ENCODE measurements around the gene EMP3. TPM values are rescaled to one million over a fixed set of nuclear protein-coding genes. Genes with fewer than 3 reads are reported as not detected.
"Not testable (repeated sequence)": the region's sequence is repeated elsewhere in the genome, so short reads cannot be mapped to it uniquely, and the experiment has no call there.

EMP3 gene
- total RNA-seq, 1 donor from 2014 or later, result 1.2 TPM

DNA sequence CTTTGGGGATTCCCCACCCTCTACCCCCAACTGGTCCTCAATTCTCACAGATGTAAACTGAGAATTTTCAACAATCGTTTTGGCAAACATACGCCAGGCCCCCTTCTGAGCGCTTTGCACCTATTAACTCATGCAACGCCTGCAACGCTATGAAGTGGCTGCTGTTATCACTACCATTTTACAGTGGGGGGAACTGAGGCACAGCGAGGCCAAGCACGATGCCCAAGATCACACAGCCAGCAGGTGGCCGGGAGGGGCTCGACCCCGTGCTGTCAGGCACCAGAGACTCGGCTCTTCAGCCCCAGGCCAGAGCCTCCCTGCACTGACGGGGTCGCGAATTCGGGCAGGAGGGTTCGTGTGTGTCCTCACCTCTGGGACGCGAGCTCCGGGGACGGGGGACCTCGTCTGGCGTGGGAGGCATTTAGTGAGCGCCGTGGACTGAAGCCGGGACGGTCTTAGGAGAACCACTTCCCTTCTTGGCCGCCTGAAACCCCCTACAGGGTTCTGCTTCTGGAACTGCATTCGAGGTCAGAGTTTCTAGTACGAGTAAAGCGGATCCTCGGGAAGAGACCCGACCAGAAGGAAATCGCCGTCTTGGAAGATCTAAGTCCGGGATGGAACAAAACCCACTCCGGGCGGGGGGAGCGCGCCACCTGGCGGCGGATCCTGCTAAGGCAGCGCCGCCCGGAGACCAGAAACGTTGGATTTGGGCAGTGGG is 34.4 kb upstream of the EMP3 start:
- H2AFZ ChIP-seq (replicated peaks), result peak overlapping the region; percentile 93
- no peak overlapping the region for H3K27ac ChIP-seq

GRCh38 chr19:48291489-48291815 is 33.9 kb upstream of the EMP3 start:
- not testable (repeated sequence) for DNase-seq (ENCODE audit: low spot score); H3K27me3 ChIP-seq; H2AFZ ChIP-seq (replicated peaks); H3K27me3 Mint-ChIP-seq (ENCODE audit: insufficient read depth, low read depth); H3K4me3 ChIP-seq; H3K4me1 ChIP-seq; H4K20me1 ChIP-seq (ENCODE audit: low read depth); H3K36me3 ChIP-seq; H3K9me3 Mint-ChIP-seq; H3K9me3 ChIP-seq (ENCODE audit: low read depth); H3K9ac ChIP-seq; H3K27ac Mint-ChIP-seq; H3K79me2 ChIP-seq (ENCODE audit: low read depth); H3K27ac ChIP-seq
- Mint-ChIP-seq H3K4me3 (peak overlapping the region; percentile 86), H3K4me1 (peaks cover 13% of the 10 kb centered on the region), H3K36me3 (peaks cover 17% of the 10 kb centered on the region)
- Histone ChIP-seq H3F3A (ENCODE audit: low read depth) (peaks cover 25% of the 10 kb centered on the region), H3K4me2 (peak overlapping the region; percentile 89)

More for the DNA sequence above, 34.4 kb upstream of the EMP3 start:
- Histone ChIP-seq H3K36me3 (peaks cover 7% of the 10 kb centered on the region), H4K20me1 (ENCODE audit: low read depth) (no peaks in the 10 kb centered on the region), H3K4me3 (peak overlapping the region; percentile 59), H3K79me2 (ENCODE audit: low read depth) (no peaks in the 10 kb centered on the region), H3K4me2 (peak overlapping the region; percentile 89), H3F3A (ENCODE audit: low read depth) (peaks cover 25% of the 10 kb centered on the region), H3K27me3 (peaks cover 6% of the 10 kb centered on the region), H3K9me3 (ENCODE audit: low read depth) (no peaks in the 10 kb centered on the region), H3K4me1 (peaks cover 8% of the 10 kb centered on the region), H3K9ac (no peak overlapping the region)
- H3K27me3 Mint-ChIP-seq (ENCODE audit: insufficient read depth, low read depth), result peaks cover 2% of the 10 kb centered on the region
- H3K27ac Mint-ChIP-seq, result no peak overlapping the region
- peaks cover 5% of the 10 kb centered on the region for H3K9me3 Mint-ChIP-seq
- H3K4me1 Mint-ChIP-seq, result peaks cover 11% of the 10 kb centered on the region
- DNase-seq (ENCODE audit: low spot score), result peak; percentile 88
- peak overlapping the region; percentile 86 for H3K4me3 Mint-ChIP-seq
- peak; percentile 95 for TF ChIP-seq CTCF (IDR thresholded peaks at IDR 0.05)
- TF ChIP-seq EZH2 (IDR thresholded peaks at IDR 0.05), result no peak
- TF ChIP-seq EZH2phosphoT487 (IDR thresholded peaks at IDR 0.05), result no peak
- peaks cover 22% of the 10 kb centered on the region for H3K36me3 Mint-ChIP-seq

GRCh38 chr19:48292798-48293197 is 32.6 kb upstream of the EMP3 start:
- Histone ChIP-seq H3K9me3 (ENCODE audit: low read depth) (no peaks in the 10 kb centered on the region), H3K9ac (no peak overlapping the region), H3K27me3 (peaks cover 6% of the 10 kb centered on the region), H4K20me1 (ENCODE audit: low read depth) (no peaks in the 10 kb centered on the region), H2AFZ (replicated peaks) (no peak overlapping the region), H3F3A (ENCODE audit: low read depth) (peaks cover 25% of the 10 kb centered on the region), H3K4me3 (no peak overlapping the region), H3K36me3 (no peaks in the 10 kb centered on the region), H3K4me2 (no peak overlapping the region), H3K79me2 (ENCODE audit: low read depth) (no peaks in the 10 kb centered on the region), H3K27ac (no peak overlapping the region), H3K4me1 (peaks cover 8% of the 10 kb centered on the region)
- TF ChIP-seq EZH2phosphoT487 (IDR thresholded peaks at IDR 0.05), result no peak
- TF ChIP-seq EZH2 (IDR thresholded peaks at IDR 0.05), result no peak
- peaks cover 15% of the 10 kb centered on the region for H3K4me1 Mint-ChIP-seq
- H3K27me3 Mint-ChIP-seq (ENCODE audit: insufficient read depth, low read depth), result peaks cover 6% of the 10 kb centered on the region
- no peaks in the 10 kb centered on the region for H3K9me3 Mint-ChIP-seq
- no peak for DNase-seq (ENCODE audit: low spot score)
- peaks cover 8% of the 10 kb centered on the region for H3K36me3 Mint-ChIP-seq
- no peak overlapping the region for H3K27ac Mint-ChIP-seq
- H3K4me3 Mint-ChIP-seq, result no peak overlapping the region

- Mint-ChIP-seq H3K27me3 (ENCODE audit: insufficient read depth, low read depth) (peaks cover 6% of the 10 kb centered on the region), H3K36me3 (no peaks in the 10 kb centered on the region), H3K9me3 (no peaks in the 10 kb centered on the region), H3K27ac (no peak overlapping the region), H3K4me1 (peaks cover 9% of the 10 kb centered on the region), H3K4me3 (no peak overlapping the region)
- Histone ChIP-seq H3K27ac (no peak overlapping the region), H3K9me3 (ENCODE audit: low read depth) (no peaks in the 10 kb centered on the region), H3K27me3 (peaks cover 6% of the 10 kb centered on the region), H3K4me3 (no peak overlapping the region), H2AFZ (replicated peaks) (no peak overlapping the region), H3K9ac (no peak overlapping the region), H3F3A (ENCODE audit: low read depth) (peaks cover 14% of the 10 kb centered on the region), H3K36me3 (no peaks in the 10 kb centered on the region), H3K4me1 (peaks cover 5% of the 10 kb centered on the region), H3K4me2 (no peak overlapping the region), H4K20me1 (ENCODE audit: low read depth) (no peaks in the 10 kb centered on the region), H3K79me2 (ENCODE audit: low read depth) (no peaks in the 10 kb centered on the region)
- DNase-seq (ENCODE audit: low spot score), result no peak
- TF ChIP-seq EZH2 (IDR thresholded peaks at IDR 0.05), result no peak
- TF ChIP-seq EZH2phosphoT487 (IDR thresholded peaks at IDR 0.05), result no peak
- TF ChIP-seq CTCF (IDR thresholded peaks at IDR 0.05), result no peak
Observed at GRCh38 chr19:48295458-48295857, 29.9 kb upstream of the EMP3 start.
